NCI-H2107 (cell line): ENCODE data around the gene AFAP1.

ENCODE experiments used
- DNase-seq: peaks from one replicate; lab custom pipeline; 2025; lab: John Stamatoyannopoulos, UW

The AFAP1 gene

DNA sequence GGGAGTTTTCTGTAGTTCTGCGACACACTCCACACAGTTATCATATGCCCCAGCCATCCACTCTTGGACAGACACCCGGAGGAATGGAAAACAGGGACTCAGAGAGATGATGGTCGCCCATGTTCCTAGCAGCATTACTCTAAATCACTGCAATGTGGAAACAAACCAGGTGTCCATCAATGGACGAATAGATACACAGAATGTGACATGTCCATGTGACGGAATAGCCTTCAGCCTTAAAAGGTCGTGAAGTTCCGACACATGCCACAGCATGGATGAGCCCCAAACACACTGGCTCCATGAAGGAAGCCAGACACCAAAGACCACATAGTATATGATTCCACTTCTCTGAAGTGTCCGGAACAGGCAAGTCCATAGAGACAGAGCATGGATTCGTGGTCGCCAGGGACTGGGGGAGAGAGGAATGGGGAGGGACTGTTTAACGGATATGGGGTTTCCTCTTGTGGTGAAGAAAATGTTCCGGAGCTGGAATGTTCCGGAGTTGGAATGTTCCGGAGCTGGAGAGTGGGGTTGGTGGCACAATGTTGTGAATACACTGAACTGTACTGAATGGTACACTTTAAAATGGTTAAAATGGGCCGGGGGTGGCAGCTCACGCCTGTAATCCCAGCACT is 28.7 kb upstream of the AFAP1 start:
- DNase-seq, result no peak

DNA sequence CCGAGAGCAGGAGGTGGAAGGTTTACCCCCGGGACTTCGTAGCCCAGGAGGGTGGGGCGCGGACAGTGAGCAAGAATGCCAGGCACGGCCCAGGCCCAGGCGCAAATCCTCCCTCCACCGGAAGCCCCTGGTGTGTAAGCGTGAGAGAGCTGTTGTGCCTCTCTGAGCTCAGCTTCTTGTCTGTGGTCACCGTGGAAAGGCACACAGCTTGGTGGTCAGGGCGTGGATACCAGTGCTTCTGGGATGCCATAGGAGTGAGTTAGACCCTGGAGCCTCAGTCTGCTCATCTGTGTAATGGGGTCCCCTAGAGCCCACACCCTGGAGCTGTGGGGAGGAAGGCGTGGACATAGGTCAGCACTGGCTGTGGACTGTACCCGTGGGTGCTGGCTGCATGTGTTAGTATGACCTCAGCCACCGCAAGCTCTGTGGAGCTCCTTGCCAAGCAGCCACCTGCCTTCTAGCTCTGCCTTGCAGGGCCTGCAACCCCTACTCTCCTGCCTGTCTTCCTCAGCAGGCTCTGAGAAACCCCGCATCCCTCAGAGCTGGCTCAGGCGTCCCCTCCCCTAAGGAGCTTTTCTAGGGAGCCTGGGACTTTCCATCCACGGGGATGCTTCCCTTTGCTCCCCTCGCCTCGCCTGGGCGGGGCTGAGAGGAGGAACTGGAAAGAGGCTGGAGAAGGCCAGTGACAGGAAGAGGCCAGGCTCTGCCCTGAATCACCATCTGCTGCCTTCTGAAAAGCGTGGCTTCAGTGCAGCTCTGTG is 28.0 kb upstream of the AFAP1 start:
- no peak for DNase-seq

DNA sequence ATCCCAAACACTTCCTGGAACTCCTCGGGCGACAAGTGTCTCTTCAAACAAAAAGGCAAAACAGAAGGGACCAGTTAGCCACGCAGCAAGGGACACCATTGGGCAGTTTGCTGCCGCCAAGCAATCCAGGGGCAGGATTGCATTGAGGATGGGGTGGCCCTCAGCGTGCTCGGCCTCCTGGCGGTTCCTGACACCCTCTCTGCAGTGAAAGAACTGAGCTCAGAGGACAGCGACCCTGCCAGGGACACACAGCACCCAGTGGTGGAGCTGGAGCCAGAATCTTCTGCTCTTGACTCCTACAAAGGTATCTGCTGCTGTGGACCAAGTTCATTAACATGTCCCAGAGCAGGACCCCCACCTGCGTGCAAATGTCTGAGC is 27.4 kb upstream of the AFAP1 start:
- DNase-seq, result no peak

DNA sequence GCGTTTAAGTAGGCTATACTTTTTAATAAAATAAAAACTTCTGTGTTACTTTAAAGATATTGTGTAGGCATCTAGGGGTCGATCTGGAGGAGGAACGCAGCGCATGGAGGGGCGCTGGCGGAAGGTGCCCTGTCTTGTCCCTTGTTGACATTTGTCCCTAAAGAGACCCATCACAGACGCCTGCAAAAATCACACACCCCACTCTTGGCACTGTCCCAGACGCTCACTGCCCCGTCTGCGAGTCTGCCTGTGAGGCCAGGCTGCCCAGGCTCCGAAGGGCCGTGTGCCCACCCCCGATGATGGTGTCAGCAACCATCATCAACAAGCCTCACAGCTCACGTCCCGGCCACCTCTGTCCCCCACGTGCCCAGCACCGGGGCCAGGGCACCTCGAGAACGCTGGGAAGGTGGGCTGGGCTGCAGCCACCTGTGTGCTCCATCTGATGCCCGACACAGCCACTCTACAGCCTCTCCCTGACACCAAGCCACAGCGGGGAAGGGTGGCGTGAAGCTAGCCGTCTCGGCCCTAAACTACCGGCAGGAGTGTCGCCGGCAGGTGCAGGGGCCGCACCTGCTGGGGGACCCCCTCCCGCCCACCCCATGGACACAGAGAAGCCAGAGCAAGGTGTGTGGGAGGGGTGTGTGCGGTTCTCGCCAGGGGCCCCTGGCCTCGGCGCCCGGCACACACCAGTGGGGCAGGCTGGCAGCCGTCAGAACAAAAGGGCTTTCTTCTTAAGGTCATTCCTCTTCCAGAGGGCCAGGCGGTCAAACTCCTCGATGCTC is 26.8 kb upstream of the AFAP1 start:
- no peak for DNase-seq

DNA sequence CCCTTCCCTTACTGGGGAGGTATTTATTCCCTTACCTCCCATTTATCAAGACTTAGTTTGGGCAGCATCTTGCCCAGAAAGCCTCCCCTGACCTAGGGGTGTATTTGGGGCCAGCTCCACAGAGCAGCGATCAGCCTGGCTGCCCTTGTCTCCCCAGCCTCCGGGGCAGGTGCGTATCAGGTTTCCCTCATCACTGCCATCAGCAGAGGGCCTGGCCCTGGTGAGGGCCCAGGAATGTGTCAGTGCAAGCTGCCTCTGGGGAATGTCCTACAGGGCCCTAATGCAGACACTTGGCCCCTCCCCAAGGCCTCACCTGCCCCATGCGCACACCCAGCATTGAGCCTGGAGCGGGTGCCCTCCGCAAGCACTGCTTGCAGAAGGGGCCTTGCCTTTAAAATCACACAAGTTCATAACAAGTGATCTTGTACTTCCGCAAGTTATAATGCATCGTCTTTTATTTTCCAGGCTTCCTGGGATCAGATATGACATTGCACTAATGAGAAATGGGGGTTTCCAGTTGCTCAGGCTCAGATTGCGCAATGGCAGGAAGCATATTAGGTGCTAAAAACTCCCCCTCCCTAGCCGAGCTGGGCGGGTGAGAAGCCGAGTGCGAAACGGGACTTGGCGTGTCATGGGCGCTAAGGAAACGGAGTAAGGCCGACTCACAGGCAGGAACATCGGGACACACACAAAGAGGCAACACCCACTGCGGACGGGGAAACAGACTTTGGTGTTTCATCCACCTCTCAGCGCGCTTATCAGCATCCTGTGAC is 25.4 kb upstream of the AFAP1 start:
- DNase-seq, result no peak

DNA sequence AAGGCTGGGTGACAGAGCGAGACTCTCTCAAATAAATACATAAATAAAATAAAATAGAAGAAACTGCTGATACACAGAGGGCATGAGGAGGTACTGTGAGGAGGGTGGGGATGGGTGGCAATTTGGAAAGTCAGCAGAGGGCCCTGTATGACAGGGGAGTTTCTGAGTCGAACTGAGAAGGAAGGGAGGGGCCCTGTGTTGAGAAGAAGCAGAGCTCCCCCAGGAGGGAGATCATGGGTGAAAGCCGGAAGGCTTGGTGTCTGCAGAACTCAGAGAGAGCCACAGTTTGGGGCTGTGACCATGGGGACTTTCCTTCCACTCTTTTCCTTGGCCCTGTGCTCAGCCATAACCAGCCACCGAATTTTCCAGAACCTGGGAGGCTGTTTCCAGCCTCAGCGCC is 24.8 kb upstream of the AFAP1 start:
- DNase-seq, result no peak

DNA sequence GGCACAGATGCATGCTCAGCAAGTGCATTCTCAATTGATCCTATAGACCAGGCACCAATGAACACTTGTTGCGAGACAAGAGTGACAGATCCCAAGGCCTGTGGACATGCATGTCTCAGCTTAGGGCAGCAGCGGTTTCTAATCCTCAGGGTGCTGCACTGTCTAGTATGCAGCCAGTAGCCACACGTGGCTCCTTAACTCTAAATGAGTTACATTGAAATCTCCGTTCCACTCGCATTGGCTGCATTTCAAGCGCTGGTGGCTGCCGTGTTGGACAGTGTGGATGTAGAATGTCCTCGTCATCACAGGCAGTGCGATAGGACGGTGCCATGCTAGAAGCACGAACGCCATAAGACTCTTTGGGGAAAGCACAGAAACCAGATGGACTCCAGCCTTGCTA is 24.0 kb upstream of the AFAP1 start:
- DNase-seq, result no peak

DNA sequence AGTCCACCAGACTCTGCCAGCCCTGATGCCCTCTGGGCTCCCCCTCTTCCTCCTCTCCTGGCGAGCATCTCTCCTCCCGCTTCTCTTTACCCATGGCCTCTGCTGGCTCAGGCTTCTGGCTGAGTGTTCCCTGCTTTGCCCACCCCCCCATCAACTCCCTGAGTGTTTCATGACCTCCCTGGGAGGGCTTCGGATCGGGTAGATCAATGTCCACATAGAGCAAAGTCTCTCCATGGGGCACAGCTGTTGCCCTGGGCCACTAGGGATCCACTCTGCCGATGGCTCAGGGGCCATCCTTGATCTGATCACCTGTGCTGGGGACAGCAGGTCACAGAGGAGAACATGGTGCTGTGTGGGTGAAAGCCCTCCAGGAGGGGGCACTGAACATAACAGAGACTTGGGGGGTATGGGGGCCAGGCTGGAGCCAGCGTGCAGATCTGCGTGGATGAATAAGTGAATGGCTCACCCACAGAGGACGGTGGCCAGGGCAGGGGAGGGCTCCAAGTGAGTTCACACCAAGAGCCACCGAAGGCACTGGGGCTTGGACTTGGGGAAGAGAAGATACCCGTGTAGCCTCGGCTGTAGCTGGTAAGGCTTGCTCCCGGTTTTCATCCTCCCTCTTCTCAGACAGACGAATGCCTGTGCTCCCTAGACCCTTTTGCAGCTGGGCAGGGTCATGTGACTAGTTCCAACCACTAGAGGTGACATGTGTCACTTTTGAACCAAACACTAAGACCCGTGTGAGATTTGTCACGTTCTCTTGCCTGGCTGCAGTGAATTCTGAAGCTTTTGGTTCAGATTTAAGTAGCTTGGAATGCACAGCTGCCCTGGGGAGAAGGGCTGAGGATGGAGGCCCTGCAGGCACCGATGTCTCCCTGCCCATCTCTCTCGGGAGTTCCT is 23.2 kb upstream of the AFAP1 start:
- DNase-seq, result no peak

DNA sequence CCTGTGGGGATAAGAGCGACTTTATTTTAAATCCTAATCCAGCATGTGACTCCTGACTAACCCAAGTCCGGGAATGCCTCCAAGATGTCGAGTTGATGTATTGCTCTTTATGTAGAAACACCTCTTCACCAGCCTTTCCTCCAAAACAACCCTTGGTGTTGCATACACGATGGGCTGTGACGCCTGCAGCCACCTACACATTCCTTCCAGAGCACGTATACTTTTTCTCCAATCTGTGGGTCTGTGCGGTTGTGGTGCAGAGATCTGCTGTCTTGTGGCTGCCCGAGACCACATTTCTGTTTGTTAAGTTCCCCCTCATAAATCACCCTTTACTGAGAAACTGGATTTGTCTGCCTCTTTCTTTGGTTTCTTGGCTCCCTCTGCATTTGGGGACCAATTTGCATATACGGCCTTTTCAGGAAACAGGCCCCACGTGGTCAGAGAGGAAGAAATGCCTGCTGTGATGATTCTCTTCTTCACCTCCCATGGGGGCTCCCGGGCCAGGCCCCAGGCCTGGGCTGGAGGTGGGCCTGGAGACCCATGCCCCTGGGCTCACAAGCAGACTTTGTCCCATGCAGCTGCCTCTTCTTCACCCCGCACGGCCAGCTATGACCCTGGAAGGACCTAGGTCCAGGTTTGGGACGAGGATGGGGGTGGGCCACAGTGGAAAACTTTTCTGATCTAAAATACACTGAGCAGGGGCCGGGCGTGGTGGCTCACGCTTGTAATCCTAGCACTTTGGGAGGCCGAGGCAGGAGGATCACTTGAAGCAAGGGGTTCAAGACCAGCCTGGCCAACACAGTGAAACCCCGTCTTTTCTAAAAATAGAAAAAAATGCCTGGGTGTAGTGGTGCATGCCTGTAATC is 21.4 kb upstream of the AFAP1 start:
- no peak for DNase-seq

DNA sequence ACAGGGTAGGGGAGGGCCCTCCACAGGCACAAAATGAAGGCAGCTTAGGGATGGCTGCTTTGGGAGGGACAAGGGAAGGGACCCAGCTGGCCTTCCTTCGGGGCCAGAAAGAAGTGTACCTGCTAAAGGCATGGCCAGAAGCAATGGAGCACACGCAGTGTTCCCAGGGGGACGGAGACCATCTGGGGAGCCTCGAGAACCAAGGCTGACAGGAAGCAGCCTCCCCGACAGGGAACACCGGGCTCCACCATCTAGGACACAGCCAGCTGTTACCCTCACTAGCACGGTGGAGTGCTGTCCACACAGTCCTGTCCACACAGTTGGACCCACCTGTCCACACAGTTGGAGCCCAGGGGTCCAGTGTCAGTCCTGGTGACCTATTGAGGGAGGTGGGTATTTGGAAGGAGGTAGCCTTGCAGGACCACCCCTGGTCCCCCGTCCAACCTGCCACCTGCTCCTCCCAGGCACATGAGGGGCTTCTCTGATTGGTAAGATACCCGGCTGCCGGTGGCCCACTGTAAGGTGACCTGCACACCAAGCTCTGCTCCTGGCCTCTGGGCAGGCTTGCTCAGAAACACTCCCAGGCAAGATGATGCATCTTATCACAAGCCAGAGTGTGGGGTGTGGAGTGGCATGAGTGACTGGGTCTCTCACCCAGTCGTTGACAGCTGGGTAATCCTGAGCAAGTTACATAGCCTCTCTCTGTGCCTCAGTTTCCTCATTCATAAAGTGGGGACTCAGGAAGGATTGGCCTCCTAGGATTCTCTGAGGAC is 20.5 kb upstream of the AFAP1 start:
- DNase-seq, result no peak

DNA sequence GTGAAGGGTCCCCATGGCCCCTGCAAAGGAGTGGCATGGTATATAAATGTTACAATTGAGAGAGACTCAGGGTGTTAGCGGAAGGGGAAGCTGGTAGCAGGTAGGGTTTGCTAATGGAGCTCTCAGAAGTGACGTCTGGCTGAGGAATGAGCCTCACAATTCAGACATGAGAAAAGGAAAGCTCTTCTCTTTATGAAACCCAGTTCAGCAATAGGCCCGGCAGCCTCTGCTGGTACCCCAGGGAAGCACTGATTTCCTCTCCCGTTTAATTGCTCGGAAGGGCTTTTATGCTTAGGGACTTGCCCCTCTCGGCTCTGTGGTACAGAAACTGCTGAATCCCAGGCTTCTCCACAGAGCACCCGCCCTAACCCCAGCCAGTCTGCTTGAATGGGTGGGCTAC is 19.4 kb upstream of the AFAP1 start:
- DNase-seq, result no peak

DNA sequence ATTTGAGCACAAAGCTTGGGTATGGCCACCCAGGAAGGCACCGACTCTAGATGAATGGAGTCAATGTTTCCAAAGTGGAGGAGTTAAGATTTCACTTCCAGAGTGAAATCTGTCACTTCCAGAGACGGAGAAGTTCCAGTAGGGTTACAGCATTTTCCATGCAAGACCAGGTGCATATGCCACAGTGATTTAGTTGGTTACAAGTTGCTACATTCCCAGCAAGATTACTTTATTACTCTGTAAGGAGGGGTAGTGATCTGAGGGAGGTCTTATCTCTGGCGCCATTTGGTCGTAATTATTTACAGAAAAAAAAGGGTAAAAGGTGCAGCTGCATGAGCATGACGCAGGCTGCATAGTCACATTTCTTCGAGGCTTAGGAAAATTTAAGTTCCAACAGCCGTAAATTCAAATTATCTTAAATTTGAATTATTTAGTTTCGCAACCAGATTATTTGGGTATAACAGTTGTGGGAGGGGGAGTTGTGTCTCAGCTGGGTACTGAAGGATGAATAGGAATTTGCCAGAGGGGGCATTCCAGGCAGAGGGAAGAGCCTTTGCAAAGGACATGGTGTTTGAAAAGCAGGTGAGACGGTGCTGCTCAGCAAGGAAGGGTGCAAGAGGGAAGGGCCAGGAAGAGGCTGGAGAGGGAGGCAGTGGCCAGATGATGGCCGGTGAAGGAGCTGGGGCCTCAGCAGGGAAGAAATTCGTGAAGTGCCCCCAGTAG is 17.4 kb upstream of the AFAP1 start:
- DNase-seq, result no peak

DNA sequence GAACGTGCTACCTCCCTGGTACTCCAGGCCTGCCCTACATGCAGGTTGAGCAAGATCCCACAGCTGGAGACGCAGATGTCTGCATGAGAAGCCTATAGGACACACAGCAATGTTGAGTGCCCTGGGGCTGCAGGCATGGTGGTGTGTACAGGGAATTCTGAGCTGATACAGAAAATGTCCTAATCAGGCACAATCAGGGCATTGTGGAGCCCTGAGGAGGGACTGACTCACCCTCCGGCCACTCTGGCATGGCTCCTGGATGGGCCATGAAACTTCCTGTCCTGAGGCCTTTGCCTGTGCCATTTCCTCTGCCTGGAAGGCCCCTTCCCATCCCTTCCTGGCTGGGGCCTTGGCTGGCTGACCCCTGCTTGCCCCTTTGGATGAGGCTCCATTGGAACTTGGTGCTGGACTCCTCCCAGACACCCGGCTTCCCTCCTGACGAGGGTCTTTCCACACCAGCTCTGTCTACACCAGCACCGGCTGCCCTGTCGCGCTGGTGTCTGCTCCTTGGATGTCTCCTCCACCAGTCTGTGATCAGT is 16.7 kb upstream of the AFAP1 start:
- DNase-seq, result no peak

DNA sequence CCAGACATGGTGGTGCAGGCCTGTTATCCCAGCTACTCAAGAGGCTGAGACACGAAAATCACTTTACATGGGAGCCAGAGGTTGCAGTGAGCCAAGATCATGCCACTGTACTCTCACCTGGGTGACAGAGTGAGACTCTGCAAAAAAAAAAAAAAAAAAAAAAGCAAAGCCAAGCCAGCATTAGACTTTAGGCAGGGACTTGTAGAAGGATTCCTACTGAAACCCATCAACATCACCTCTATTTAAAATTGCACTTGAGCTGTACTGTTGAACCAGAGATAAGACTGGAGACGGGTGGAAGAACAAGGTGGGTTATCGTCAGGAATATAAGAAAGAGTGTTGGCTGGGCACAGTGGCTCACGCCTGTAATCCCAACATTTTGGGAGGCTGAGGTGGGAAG is 15.7 kb upstream of the AFAP1 start:
- no peak for DNase-seq

DNA sequence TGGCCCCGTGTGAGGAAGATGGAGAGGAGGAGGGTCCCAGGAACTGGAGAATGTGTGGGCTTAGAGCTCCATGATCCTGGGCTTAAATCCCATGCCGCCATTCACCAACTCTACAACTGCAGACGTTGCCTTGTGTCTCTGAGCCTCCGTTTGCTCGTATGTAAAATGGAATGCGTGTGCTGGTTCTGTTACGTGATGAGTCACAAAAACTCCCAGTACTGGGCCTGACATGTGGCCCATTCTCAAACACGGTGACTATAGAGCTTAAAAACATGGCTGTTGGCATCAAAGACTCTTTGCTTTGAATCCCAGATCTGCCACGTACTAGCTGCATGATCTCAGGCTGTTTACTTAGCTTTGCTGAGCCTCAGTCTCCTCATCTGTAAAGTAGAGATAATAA is 13.0 kb upstream of the AFAP1 start:
- DNase-seq, result no peak

DNA sequence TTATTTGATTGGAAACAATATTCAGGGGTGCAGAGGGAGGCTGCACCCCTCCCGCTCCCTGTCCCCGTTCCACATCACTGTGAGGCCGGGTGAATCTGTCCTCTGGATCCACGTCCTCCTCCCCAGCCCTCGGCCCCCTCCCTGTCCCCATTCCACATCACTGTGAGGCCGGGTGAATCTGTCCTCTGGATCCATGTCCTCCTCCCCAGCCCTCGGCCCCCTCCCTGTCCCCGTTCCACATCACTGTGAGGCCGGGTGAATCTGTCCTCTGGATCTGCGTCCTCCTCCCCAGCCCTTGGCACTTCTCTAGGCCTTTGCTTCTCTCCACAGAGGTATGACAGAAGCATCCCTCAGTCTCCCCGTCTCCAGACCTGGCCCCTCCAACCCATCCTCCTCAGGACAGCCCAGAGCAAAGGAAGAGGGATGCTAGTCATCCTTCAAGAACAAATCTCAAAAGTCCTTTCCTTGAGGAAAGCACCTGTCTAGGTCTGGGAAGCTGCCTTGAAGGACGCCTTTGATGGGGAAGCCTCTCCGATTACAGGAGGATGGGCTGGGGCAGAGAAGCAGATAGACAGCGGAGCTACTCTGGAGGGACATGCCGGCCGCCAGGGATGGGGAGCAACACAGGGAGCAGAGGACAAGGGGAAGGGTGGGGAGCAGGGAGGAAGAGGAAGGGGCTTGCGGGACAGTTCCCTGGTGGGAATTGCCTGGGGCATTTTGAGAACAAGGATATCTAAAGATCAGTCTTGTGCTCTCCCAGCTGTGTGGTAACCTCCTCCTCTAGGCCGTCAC is 10.8 kb upstream of the AFAP1 start:
- no peak for DNase-seq

DNA sequence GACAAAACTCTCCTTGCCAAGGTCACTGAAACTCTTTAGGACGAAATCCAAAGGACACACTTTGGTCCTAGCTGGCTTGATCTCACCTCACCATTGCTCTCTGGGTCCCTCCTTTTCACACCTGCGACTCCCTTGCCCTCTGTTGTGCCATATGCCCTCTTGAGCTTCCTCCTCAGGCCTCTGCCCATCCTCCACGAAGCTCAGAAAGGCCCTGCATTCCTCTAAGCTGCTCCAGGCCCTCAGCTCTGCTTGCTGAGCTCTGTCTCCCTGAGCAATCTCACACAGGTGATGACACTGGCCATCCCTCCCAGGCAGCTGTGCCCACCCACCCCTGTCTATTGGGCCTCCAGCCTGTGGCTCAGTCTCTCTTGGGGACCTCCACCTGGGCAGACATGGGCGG is 10.1 kb upstream of the AFAP1 start:
- no peak for DNase-seq

DNA sequence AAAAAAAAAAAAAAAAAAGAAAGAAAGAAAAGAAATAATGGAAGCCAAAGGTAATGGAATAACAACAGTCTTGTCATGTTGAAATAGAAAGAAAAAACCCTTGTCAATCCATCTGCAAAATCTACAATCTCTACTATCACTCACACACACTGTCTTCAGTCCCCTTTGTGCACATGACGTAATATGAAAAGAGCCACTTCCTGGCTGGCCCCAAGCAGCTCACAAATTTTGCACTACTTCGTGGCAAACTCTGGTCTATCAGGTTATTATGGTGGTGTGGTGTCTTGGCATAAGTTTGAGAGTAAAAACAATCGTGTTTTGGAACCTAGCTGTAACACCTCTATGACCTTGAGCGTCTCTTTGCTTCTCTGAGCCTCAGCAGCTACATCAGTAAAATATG is 8.3 kb upstream of the AFAP1 start:
- DNase-seq, result no peak
